HCT116 (cell line): ENCODE results near the gene ABCD1. TPM values are rescaled to one million over a fixed set of nuclear protein-coding genes. Genes with fewer than 3 reads are reported as not detected.
"Not testable (repeated sequence)": the region's sequence is repeated elsewhere in the genome, so short reads cannot be mapped to it uniquely, and the experiment has no call there.

Experiments
- ATAC-seq: fragments of 200-7000 bp; cut with Tn5 transposase; 2 replicates; pipeline ENCODE4 v1.9.1; 2020; ENCODE audit warnings: mild to moderate bottlenecking, moderate library complexity
- BruUV-seq: library from RNA; stranded (reverse); fragments of 400-500 nt; replicated peaks from 2 replicates; lab custom pipeline; 2021; lab: Mats Ljungman, UMichigan
- CTCF ChIA-PET: fragments of 300-600 bp; sonication (Branson Sonifier 250); formaldehyde crosslinking; loops from one replicate; lab custom pipeline; 2021; ENCODE audit warnings: antibody characterized with exemption; lab: Charles Lee
- POLR2A ChIA-PET: fragments of 300-600, 350-600 bp; sonication (Branson Sonifier 250); formaldehyde crosslinking; loops from one replicate; lab custom pipeline; 2021; ENCODE audit warnings: antibody characterized with exemption; lab: Charles Lee
- RAD21 ChIA-PET, 2 experiments: fragments of 300-600 bp; sonication (Branson Sonifier 250); formaldehyde crosslinking; loops; one replicate each; lab custom pipeline; 2023; ENCODE audit warnings: low total read pairs in 2 of 2; ENCODE audit not compliant: uncharacterized antibody in 2 of 2, unreplicated experiment in 2 of 2, low non-redundant PET in 1 of 2; lab: Charles Lee
- DNase-seq: peaks from one replicate; pipeline ENCODE4 v3.0.0-alpha.2; 2010; ENCODE audit warnings: low read depth, low spot score
- H2AFZ ChIP-seq: fragments of 200-600 bp; shearing (Covaris generic), sonication (generic); 2 replicates; pipeline ENCODE4 v1.6.1; 2017; ENCODE audit warnings: low read depth, mixed run types, mixed read lengths, antibody characterized with exemption, low read length; ENCODE audit not compliant: poor library complexity, severe bottlenecking
- H3K27ac ChIP-seq: 2 replicates; pipeline ENCODE4 v1.5.1; 2012; ENCODE audit warnings: low read depth, low read length
- H3K27me3 ChIP-seq: fragments of 200-600 bp; sonication (generic); 2 replicates; pipeline ENCODE4 v1.6.1; 2016; ENCODE audit warnings: mixed run types, low read length, mixed read lengths; ENCODE audit not compliant: insufficient read depth
- H3K36me3 ChIP-seq, 2 experiments: fragments of 200-500 bp in 1 of 2; fragments of 200-600 bp in 1 of 2; sonication (Bioruptor generic) in 1 of 2; sonication (generic) in 1 of 2; 2 replicates each; pipeline versions ENCODE4 v1.5.1 to v1.6.1; 2014 to 2016; ENCODE audit warnings: low read length in 2 of 2, inconsistent platforms in 1 of 2, mixed read lengths in 1 of 2, mixed run types in 1 of 2; ENCODE audit not compliant: insufficient read depth in 2 of 2, control insufficient read depth in 1 of 2
- H3K4me1 ChIP-seq, 2 experiments: fragments of 200-600 bp in 1 of 2; sonication (generic) in 1 of 2; 2 replicates each; pipeline versions ENCODE4 v1.5.1 to v1.6.1; 2012 to 2017; ENCODE audit warnings: low read length in 2 of 2, inconsistent platforms in 1 of 2, mild to moderate bottlenecking in 1 of 2, mixed read lengths in 1 of 2, mixed run types in 1 of 2, moderate library complexity in 1 of 2; ENCODE audit not compliant: insufficient read depth in 2 of 2, control insufficient read depth in 1 of 2
- H3K4me2 ChIP-seq: fragments of 200-600 bp; sonication (generic); 2 replicates; pipeline ENCODE4 v1.6.1; 2017; ENCODE audit warnings: mixed run types, low read length, mixed read lengths
- H3K4me3 ChIP-seq, 2 experiments: fragments of 200-600 bp in 1 of 2; sonication (generic) in 1 of 2; replicated peaks in 1 of 2; 2 replicates each; pipeline ENCODE4 v1.5.1; 2011 to 2016; ENCODE audit warnings: low read length in 2 of 2, control low read depth in 1 of 2, low read depth in 1 of 2, mild to moderate bottlenecking in 1 of 2, mixed read lengths in 1 of 2, mixed run types in 1 of 2
- H3K79me2 ChIP-seq: fragments of 200-600 bp; sonication (generic); 2 replicates; pipeline ENCODE4 v1.6.1; 2017; ENCODE audit warnings: mild to moderate bottlenecking, mixed run types, low read length, moderate library complexity, mixed read lengths; ENCODE audit not compliant: insufficient read depth
- H3K9ac ChIP-seq: fragments of 200-600 bp; sonication (generic); 2 replicates; pipeline ENCODE4 v1.6.1; 2016; ENCODE audit warnings: low read length, mixed read lengths
- H3K9me2 ChIP-seq: fragments of 200-600 bp; sonication (generic), shearing (Covaris generic); 2 replicates; pipeline ENCODE4 v1.6.1; 2017; ENCODE audit warnings: mixed run types, mild to moderate bottlenecking, moderate library complexity; ENCODE audit not compliant: insufficient read depth
- H3K9me3 ChIP-seq, 2 experiments: fragments of 200-500 bp in 1 of 2; fragments of 200-600 bp in 1 of 2; sonication (Bioruptor generic) in 1 of 2; sonication (generic) in 1 of 2; 2 replicates each; pipeline ENCODE4 v1.6.1; 2014 to 2017; ENCODE audit warnings: low read length in 2 of 2, mixed read lengths in 2 of 2, inconsistent platforms in 1 of 2, low read depth in 1 of 2, mild to moderate bottlenecking in 1 of 2, mixed run types in 1 of 2, moderate library complexity in 1 of 2; ENCODE audit not compliant: control insufficient read depth in 1 of 2, insufficient read depth in 1 of 2
- H4K20me1 ChIP-seq: fragments of 200-600 bp; sonication (generic), shearing (Covaris generic); 2 replicates; pipeline ENCODE4 v1.6.1; 2017; ENCODE audit warnings: mixed run types, mild to moderate bottlenecking, moderate library complexity; ENCODE audit not compliant: insufficient read depth
- FOSL1 ChIP-seq: IDR thresholded peaks from 2 replicates; pipeline ENCODE4 v1.6.1; 2012; ENCODE audit warnings: low read depth
- ZNF274 ChIP-seq: fragments of 200-500 bp; sonication (Bioruptor generic); IDR thresholded peaks from 2 replicates; pipeline ENCODE4 v1.6.1; 2014; ENCODE audit warnings: mild to moderate bottlenecking, low read depth, low read length, inconsistent platforms
- intact Hi-C: fragments of 100-400 bp; cut with micrococcal nuclease; formaldehyde crosslinking; loops from 2 replicates; pipeline ENCODE4 v1.10.0; 2022
- total RNA-seq: library from RNA; stranded (reverse); gene quantifications from one replicate; pipeline ENCODE4 v1.2.1, GENCODE V29; 2021; ENCODE audit not compliant: unreplicated experiment

The ABCD1 gene
- total RNA-seq, 1 experiment from 2014 or later, result 7.1 TPM

DNA sequence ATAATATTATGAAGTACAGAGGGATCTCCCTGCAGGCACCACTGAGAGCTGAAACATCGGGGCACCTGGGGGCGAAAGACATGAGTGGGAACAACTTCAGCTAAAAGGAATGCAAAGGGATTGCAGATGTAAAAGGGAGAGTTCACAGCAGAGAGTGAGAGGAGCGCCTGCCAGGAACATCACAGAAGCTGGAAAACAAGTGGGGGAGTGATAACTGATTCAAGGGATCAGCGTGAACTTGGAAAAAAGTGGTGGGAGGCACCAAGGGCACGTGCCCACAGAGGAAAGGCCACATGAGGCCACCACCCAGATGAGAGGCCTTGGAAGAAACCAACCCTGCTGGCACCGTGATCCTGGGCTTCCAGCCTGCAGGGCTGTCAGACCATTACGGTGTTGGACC lies 24.4 kb downstream of the ABCD1 start:
- intact Hi-C loops, H3K9me3 ChIP-seq, H3K27ac ChIP-seq, ATAC-seq, H3K79me2 ChIP-seq, H3K27me3 ChIP-seq, CTCF ChIA-PET, BruUV-seq, H2AFZ ChIP-seq, H3K4me1 ChIP-seq, H3K9ac ChIP-seq, H4K20me1 ChIP-seq, RAD21 ChIA-PET, H3K9me2 ChIP-seq, H3K36me3 ChIP-seq, H3K4me3 ChIP-seq, DNase-seq, POLR2A ChIA-PET, H3K4me2 ChIP-seq: not testable (repeated sequence)

DNA sequence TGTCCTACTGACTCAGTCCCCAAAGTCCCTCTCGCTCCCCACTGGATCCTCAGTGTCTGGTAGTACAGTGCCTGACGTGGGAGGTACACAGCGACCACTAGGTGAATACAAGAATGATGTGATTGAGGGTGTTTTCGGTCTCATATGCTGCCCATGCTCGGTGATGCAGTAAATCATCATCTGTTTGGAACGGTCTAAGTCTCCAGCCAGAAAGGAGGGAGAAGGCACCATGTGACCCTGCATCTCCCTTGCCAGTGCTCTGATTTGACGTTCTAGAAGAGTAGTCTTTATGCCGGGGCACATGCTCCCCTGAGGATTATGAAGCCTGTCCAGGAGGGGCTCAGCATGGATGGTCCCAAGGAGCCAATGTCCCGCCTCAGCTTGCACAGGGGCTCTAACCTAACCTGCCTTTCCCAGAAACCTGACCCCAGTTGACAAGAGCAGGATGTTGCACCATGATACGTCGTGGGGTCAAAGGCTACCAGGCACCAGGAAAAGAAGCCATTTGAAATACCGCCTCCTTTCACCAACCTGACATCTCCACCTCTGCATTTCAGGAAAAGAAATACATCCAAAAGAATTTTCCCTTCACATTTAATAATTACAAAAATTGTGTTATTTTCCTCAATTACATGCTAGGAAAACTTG lies 25.6 kb downstream of the ABCD1 start:
- TF ChIP-seq FOSL1, result no peak
- Histone ChIP-seq H3K79me2 (no peaks in the 10 kb centered on the region), H3K27me3 (no peaks in the 10 kb centered on the region), H3K9ac (no peak overlapping the region), H2AFZ (no peak overlapping the region), H3K27ac (no peak overlapping the region), H3K9me2 (no peaks in the 10 kb centered on the region), H3K4me2 (no peak overlapping the region), H4K20me1 (no peaks in the 10 kb centered on the region), H3K4me1 (no peaks in the 10 kb centered on the region), H3K9me3 (no peaks in the 10 kb centered on the region), H3K4me3 (no peak overlapping the region), H3K36me3 (no peaks in the 10 kb centered on the region)
- intact Hi-C loops, result no loop called here
- no peak for DNase-seq
- CTCF ChIA-PET, result no interaction called here
- no peak for ATAC-seq
- BruUV-seq, result no TSS peak
- RAD21 ChIA-PET, result no interaction called here
- POLR2A ChIA-PET, result no interaction called here

DNA sequence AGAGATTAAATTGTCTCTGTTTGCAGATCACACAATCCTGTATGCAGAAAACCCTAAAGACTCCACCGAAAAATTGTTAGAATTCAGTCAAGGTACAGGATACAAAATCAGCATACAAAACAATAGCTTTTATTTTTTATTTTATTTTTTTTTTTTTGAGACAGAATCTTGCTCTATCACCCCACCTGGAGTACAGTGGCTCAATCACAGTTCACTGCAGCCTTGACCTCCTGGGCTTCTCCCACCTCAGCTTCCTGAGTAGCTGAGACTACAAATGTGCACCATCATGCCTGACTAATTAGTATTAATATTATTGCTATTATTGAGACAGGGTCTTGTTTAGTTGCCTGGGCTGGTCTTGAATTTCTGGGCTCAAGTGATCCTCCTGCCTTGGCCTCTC lies 30.5 kb downstream of the ABCD1 start:
- TF ChIP-seq ZNF274 (no peak), FOSL1 (no peak)
- CTCF ChIA-PET, result no interaction called here
- Histone ChIP-seq H3K4me3 (no peak overlapping the region), H3K36me3 (no peaks in the 10 kb centered on the region), H3K4me2 (no peak overlapping the region), H4K20me1 (no peaks in the 10 kb centered on the region), H2AFZ (no peak overlapping the region), H3K9ac (no peak overlapping the region), H3K79me2 (no peaks in the 10 kb centered on the region), H3K9me3 (no peaks in the 10 kb centered on the region; a peak in 1 of 4 replicates), H3K27ac (no peak overlapping the region), H3K4me1 (no peaks in the 10 kb centered on the region), H3K9me2 (no peaks in the 10 kb centered on the region), H3K27me3 (no peaks in the 10 kb centered on the region)
- POLR2A ChIA-PET, result no interaction called here
- ATAC-seq (no peak; the same call in 1 of the 2 replicates), DNase-seq (no peak)
- RAD21 ChIA-PET, result no interaction called here
- BruUV-seq, result no TSS peak
- intact Hi-C loops, result no loop called here
